Measurements from ENCODE around the gene IFI30.
A peak's percentile ranks its signal among the peaks of the same experiment; 100 is the strongest.
"Not testable (repeated sequence)": the region's sequence is repeated elsewhere in the genome, so short reads cannot be mapped to it uniquely, and the experiment has no call there.

IFI30 gene

DNA sequence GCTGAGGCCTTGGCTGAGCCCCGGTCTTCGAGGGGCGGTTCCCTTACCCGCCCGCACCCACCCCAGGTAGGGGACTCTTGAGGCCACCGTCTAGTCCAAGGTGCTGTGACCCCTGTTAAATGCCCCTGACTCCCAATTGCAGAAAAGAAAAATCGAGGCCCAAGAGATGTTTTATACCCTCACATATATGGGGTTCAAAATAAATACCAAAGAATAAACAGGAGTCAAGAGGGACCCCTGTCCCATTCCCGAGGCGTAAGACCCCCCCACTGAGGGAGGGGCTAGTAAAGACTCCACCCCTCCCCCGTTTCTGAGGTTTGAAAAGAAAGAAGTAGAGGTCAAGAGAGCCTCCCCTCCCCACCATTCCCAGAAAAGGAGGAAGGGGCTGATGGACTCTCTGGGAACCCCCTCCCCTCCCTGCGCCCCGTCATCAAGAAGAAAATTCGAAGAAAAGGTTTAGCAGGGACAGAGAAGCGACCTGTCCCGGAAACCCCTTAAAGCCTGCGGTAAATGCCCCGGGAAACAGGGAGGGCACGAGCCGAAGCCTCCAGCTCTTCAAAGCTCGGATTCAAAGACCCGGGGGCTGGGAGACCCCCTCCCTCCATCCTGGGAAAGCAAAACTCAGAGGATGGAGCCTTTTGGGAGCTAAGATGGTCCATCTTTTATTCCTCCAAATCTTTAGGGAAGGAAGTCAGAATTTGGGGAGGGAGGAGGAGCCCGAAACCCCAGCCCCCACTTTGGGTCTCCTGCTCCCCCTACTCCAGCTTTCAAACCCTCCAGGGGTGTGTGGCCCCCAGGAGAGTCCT, 31.0 kb downstream of the IFI30 start:
- TF ChIP-seq, protein P1, sequence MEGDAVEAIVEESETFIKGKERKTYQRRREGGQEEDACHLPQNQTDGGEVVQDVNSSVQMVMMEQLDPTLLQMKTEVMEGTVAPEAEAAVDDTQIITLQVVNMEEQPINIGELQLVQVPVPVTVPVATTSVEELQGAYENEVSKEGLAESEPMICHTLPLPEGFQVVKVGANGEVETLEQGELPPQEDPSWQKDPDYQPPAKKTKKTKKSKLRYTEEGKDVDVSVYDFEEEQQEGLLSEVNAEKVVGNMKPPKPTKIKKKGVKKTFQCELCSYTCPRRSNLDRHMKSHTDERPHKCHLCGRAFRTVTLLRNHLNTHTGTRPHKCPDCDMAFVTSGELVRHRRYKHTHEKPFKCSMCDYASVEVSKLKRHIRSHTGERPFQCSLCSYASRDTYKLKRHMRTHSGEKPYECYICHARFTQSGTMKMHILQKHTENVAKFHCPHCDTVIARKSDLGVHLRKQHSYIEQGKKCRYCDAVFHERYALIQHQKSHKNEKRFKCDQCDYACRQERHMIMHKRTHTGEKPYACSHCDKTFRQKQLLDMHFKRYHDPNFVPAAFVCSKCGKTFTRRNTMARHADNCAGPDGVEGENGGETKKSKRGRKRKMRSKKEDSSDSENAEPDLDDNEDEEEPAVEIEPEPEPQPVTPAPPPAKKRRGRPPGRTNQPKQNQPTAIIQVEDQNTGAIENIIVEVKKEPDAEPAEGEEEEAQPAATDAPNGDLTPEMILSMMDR (IDR thresholded peaks at IDR 0.05): no peak
- peak overlapping the region; percentile 88 to 92 for H3K27ac ChIP-seq
- H3K36me3 ChIP-seq: peaks cover 0 to 8% (median 0%) of the 10 kb centered on the region in 3 donors
- peaks cover 0 to 4% of the 10 kb centered on the region in 2 donors for H3K27me3 ChIP-seq
- H3K4me3 ChIP-seq: peak overlapping the region; percentile 51 to 72
- no peaks in the 10 kb centered on the region for H3K9me3 ChIP-seq
- H3K4me1 ChIP-seq: peaks cover 0 to 22% (median 14%) of the 10 kb centered on the region in 4 donors
- peak in 1 of 2 donors; percentile 67 for DNase-seq
- intact Hi-C loops (cut with DNase I; ENCODE audit: low total_unique reads): loop anchor here (5.0 kb wide), 1 partner anchor 118 kb away; the partner anchor contains the start of gene LSM4

DNA sequence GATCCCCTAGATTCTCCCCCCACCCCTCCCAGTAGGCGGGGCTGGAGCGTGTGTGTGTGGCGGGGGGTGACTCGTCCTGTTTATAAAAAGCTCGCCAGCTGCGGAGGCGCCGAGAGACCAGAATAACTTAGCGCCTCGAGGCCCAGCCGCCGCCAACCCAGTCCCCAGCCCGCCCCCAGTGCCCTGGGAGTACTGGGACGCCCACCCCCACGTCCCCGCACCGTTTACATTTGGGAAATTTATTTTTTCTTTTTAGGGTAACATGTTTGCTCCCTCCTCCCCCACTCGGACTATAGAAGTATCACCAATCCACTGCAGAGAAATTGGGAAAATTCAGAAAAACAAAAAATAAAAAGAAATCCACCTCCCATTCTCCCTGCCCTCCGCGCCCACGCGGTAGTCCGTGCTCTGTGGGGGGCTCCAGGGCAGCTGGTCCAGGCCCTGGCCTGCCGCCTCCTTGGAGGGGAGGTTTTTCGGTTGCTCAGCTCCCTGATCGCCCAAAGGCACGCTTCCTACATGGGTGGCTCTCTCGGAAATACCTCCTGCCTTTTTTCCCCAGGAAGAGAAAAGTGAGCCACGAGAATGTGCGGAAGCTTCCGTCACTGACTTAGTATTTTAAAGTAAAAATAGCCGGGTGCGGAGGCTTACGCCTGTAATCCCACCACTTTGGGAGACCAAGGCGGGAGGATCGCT, 31.7 kb downstream of the IFI30 start:
- Histone ChIP-seq H3K27ac (peak overlapping the region; percentile 88 to 92), H3K27me3 (peaks cover 0 to 4% of the 10 kb centered on the region in 2 donors), H3K36me3 (peaks cover 0 to 3% (median 0%) of the 10 kb centered on the region in 3 donors), H3K9me3 (no peaks in the 10 kb centered on the region), H3K4me1 (peaks cover 0 to 22% (median 14%) of the 10 kb centered on the region in 4 donors), H3K4me3 (peak overlapping the region; percentile 51 to 72)
- DNase-seq: peak; percentile 91 to 95
- intact Hi-C loops (cut with DNase I; ENCODE audit: low total_unique reads): loop anchor here (5.0 kb wide), 1 partner anchor 117 kb away; the partner anchor contains the start of gene LSM4
- TF ChIP-seq, protein P1 (IDR thresholded peaks at IDR 0.05): no peak

DNA sequence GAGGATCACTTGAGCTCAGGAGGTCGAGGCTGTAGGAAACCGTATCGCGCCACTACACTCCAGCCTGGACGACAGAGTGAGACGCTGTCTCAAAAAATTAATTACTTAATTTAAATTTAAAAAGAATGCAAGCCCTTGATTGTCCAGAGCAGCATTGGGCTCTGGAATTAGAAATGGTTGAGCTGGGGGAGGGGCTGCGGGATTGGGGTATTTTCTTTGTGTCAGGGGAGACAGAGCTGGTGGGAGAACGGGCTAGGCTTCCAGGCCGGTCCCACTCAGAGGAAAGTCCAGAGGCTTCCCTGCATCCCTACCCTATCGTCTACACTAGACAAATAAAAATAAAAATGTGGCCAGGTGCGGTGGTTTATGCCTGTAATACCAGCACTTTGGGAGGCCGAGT, 32.4 kb downstream of the IFI30 start:
- Histone ChIP-seq H3K4me1 (peaks cover 0 to 22% (median 14%) of the 10 kb centered on the region in 4 donors), H3K9me3 (no peaks in the 10 kb centered on the region), H3K36me3 (no peaks in the 10 kb centered on the region), H3K4me3 (no peak overlapping the region), H3K27ac (peak overlapping the region in 1 of 2 donors; percentile 88), H3K27me3 (peaks cover 0 to 4% of the 10 kb centered on the region in 2 donors)
- DNase-seq: no peak
- TF ChIP-seq, protein P1 (IDR thresholded peaks at IDR 0.05): no peak
- intact Hi-C loops (cut with DNase I; ENCODE audit: low total_unique reads): loop anchor here (5.0 kb wide), 1 partner anchor 116 kb away; the partner anchor contains the start of gene LSM4

GRCh38 chr19:18208098-18208951, 34.7 kb downstream of the IFI30 start:
- H3K36me3 ChIP-seq: no peaks in the 10 kb centered on the region
- TF ChIP-seq, protein P1 (IDR thresholded peaks at IDR 0.05): peak in 1 of 2 experiments; percentile 59
- intact Hi-C loops (cut with DNase I; ENCODE audit: low total_unique reads): loop anchor here (5.0 kb wide), 1 partner anchor 114 kb away; the partner anchor contains the start of gene LSM4
- H3K9me3 ChIP-seq: no peaks in the 10 kb centered on the region
- H3K4me1 ChIP-seq: peaks cover 0 to 13% (median 7%) of the 10 kb centered on the region in 4 donors
- no peak for DNase-seq
- no peak overlapping the region for H3K27ac ChIP-seq
- no peak overlapping the region for H3K4me3 ChIP-seq
- peaks cover 0 to 4% of the 10 kb centered on the region in 2 donors for H3K27me3 ChIP-seq

GRCh38 chr19:18209912-18210311, 36.3 kb downstream of the IFI30 start:
- not testable (repeated sequence) for H3K27me3 ChIP-seq, H3K36me3 ChIP-seq, H3K4me3 ChIP-seq, H3K27ac ChIP-seq, DNase-seq, H3K9me3 ChIP-seq, H3K4me1 ChIP-seq
- intact Hi-C loops (cut with DNase I; ENCODE audit: low total_unique reads): loop anchor here (2.0 to 5.0 kb wide), 2 partner anchors 41 to 112 kb away; partner anchors contain the start of gene LSM4
